Body of pancreas (tissue), 4 donors: ENCODE results near the gene FN3K.

Source experiments
- CTCF ChIP-seq, 7 experiments: fragments of 450-650 bp in 4 of 7; fragments of 200-600 bp in 3 of 7; sonication (generic) in 3 of 7; IDR thresholded peaks; one replicate each; pipeline ENCODE4 v1.5.1; 2016 to 2019; ENCODE audit warnings: antibody characterized with exemption in 7 of 7
- POLR2A ChIP-seq, 3 donors: fragments of 450-650 bp; IDR thresholded peaks; one replicate each; pipeline ENCODE4 v1.6.1; 2016; ENCODE audit warnings: antibody characterized with exemption in 3 of 3, mild to moderate bottlenecking in 2 of 3

- TF ChIP-seq CTCF (IDR thresholded peaks at IDR 0.05) (no peak), POLR2A (IDR thresholded peaks at IDR 0.05) (no peak)
Observed at GRCh38 chr17:82793974-82794630, 58.7 kb downstream of the FN3K start.
